Astrocyte of the hippocampus (primary cell): Measurements from ENCODE around the gene CLEC12A.
"Not testable (repeated sequence)": the region's sequence is repeated elsewhere in the genome, so short reads cannot be mapped to it uniquely, and the experiment has no call there.

Source experiments
- DNase-seq: peaks from one replicate; pipeline ENCODE4 v3.0.0; 2011; ENCODE audit warnings: low read depth, low spot score

The CLEC12A gene

DNA sequence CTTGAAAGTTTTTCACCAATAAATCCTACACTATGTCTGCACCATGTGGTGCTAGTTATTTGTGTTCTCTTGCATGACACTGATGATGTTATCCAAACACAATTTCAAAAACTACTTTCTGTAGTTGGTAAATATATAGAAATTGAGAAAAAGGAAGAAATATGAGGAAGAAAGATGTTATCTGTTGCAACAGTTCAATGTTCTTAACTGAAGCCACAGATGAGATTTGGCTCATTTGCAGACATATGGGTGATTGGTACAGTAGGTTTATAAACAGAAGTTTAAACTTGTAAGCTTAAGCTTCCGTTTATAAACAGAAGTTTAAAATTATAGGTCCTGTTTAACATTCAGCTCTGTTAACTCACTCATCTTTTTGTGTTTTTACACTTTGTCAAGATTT, at the start of gene CLEC12A:
TSS of gene CLEC12A (plus strand) at position 229 of the 400 bp plus-strand sequence. CDS start 188 bp downstream, outside the sequence.
- DNase-seq: no peak

DNA sequence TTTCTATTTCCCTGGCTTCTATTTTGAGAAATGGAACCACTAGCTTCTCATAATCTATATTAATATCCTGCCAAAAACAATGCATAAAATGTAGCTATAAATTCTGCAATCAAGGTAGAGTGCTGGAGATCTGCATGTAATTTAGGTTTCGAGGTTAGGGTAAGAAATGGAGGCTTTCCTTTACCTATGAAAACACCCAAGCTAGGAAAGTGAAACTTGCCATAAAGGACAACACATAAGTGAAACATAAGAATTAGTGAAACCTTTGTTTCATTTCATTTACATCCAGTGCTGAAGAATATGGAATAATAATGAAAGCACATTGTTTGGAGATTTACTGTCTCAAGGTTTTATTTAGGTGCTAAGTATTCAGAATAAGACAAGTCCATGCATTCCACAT, 48.8 kb upstream of the CLEC12A start:
- no peak for DNase-seq

DNA sequence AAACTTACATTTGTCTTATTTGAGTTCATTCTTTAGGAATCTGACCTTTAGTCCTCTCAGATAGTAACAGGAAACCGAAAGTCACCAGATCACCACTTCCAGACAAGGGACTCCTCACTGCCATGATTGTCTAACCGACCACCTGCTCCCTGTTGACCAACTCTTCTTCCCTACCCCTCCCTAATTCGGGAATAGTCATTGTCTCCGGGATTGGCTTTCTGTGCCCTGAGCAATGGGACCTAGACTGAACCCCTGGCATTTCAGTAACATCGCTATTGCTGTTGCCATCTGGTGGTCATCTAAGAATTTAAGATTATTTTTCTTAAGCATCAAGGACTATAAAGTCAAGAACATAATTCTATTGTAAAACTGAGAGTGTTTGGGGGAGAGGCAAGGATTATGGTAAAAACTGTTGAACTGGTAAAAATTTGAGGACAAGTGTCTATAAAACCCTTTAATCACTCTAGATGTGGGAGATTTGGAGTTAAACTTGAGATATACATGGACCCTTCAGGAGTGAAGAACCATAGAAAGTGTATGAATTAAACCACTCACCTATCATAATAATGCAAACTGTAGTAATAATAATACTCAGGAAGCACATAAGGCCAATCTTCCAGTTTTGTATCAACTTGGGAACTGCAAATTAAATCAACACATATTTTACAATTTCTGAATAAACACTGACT, 45.4 kb upstream of the CLEC12A start:
- DNase-seq: peak; percentile 45

DNA sequence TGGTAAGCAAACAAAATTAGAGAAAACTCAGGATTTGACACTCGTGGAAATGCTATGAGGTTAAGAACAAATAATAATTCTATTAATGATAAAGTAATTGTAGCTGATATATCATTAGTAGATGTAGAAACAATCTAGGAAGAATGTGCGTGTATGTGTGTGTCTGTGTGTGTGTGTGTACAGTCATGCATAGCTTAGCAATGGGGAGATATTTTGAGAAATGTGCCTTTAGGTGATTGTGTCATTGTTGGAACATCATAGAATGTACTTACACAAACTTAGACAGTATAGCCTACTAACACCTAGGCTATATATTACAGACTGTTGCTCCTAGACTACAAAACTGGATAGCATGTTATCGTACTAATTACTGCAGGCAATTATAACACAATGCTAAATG, 44.3 kb upstream of the CLEC12A start:
- no peak for DNase-seq

DNA sequence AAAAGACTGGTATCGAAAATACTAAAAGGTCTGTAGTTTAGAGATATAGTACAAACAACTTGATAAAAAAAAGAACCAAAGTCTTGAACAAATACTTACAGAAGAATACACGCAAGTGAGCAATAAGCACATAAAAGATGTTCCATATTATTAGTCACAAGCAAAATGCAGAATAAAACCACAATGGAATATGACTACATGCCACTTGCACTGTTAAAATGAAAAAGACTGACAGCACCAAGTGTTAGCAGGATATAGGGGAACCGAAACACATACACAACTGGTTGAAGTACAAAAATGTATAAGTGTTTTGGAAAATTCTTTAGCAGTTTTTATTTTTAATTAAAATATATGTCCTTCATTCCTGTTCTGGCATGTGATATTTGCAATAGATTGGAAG, 42.6 kb upstream of the CLEC12A start:
- no peak for DNase-seq

DNA sequence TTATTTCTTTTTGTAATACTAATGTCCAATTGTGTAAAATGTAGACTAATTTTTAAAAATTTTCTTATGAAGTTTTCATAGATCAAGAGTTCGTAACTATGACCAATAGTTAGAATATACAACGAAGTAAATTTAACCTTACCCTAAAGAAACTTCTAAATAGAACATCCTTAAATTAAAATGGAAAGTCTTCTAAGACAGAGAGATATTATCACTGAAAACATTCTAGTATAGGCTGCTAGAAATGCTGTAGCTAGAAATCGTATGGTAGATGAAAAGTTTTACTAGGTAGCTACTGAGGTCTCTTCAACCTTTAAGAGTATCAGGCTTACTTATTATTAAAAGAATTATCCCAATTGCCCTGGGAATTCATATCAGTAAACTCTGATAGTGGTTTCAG, 40.0 kb upstream of the CLEC12A start:
- DNase-seq: no peak

DNA sequence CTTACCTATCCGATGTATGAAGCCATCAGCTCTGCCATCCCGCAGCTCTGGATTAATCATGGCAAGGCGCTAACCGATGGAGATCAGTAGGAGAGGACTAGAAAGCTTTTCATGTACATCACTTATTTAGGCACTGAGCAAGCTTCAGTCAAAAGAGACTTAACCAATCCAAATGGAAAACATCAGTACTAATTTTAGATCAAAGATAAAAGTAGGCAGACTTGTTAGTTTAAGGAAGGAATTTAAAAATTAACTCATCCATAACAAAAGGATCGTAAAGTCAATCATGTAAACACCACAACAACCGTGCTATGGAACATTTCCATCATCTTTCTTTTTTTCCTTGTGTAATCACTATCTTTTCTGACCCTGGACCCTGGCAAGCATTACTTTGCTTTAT, 38.9 kb upstream of the CLEC12A start, which contains the start of gene CLEC2A:
TSS of gene CLEC2A (minus strand) at position 101 of the 400 bp plus-strand sequence. CDS start at position 60, 41 bp downstream.
- no peak for DNase-seq

DNA sequence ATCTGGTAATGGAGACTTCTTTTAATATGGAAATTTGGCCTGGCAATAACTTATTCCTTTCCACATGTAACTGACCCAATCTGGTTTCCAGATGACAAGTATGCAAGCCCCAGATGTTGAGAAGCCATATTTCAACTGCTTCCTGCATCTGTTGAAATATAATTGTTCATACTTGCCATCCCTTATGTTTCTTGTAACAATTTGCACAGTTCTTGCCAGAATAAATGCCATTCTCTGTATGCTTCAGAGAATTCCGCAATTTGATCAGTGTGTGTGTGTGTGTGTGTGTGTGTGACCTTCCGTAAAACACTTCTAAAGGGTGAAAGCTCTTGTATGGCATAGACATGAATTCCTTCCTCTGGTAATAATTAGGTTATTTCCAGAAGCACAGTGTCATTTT, 37.3 kb upstream of the CLEC12A start:
- no peak for DNase-seq

DNA sequence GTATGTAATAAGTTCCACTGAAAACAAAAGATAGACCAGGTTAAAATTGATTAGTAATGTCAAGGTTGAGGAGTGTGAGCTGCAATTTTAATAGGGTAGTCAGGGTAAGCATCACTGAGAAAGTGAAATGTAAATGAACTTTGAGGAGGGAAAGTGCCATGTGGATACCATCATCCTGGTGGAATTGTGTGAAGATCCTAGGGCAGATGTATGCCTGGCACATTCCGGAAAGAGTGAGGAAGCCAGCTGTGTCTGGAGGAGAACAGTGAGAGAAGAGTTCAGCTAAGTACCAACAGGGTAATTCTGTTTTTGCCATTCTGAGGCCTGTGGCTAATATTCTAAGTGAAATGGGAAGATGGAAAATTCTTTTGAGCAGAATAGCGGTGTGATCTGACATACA, 36.2 kb upstream of the CLEC12A start:
- no peak for DNase-seq

DNA sequence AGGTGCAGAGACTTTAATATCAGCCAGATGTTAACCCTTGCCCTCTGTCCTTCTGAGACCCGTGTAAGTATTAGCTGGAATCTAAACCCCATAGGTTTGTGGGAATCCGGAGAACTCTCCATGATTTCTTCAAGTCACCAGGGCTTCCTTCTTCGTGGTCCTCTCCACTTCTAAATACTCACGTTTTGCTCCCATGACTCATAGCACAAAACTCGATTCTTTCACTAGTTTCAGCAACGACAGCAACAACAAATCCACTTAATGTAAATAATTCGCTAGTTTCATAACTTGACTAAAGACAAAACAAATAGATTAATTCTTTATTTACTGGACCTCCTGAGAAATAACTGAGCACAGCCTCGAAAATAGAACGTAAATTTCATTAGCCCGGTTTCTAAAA, 34.6 kb upstream of the CLEC12A start:
- DNase-seq: no peak

DNA sequence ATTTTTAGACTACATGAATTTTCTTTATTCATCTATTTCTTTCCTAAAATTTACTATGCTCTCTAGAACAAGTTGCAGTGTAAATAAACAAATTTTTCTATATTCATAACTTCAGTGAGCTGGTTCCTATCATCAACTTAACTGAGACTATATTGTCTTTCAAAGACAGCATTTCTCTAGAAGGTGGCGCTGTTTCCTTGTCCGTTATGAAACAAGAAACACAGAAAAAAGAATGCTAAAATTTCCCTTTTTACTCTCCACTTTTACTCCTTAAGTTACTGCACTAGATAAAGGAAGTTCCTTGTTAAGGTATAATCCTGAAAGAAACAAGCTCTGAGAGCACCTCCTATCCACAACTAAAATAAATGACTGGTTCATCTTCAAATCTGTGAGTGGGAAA, 30.8 kb upstream of the CLEC12A start:
- no peak for DNase-seq

DNA sequence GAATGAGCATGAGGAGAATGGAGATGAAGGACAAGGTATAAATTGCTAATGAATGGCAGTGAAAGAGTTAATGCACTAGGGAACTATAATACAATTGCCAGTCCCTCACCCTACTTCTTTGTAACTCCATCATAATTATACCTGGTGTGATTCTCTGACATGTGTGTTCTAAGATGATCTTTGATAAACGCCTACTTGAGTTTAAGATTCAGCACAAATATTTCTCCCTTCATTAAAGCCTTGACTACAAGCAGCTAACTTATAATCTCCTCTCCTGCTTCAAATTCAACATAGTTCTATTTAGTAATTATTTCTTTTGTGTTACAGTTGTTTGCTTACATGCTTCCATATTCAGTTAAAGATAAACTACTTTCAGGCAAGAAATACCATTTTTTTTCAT, 29.4 kb upstream of the CLEC12A start:
- no peak for DNase-seq

DNA sequence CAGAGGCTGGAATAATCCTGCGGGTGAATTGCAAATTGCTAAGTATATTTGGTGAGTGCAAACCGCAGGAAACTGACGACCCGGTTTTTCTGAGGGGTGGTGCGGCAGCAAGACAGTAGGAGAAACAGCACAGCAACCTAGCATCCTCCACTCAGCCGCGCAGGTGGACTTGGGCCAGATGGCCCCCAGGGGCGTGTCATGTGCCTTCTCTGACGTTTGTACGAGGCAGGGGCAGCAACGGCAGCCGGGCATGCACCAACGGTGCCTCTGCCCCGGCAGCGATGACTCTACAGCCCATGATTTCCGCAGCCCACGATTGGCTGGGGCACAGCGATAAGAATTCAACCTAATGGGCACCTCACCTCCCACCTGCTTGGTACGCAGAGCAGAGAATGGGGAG, 28.0 kb upstream of the CLEC12A start:
- peak; percentile 4 for DNase-seq

DNA sequence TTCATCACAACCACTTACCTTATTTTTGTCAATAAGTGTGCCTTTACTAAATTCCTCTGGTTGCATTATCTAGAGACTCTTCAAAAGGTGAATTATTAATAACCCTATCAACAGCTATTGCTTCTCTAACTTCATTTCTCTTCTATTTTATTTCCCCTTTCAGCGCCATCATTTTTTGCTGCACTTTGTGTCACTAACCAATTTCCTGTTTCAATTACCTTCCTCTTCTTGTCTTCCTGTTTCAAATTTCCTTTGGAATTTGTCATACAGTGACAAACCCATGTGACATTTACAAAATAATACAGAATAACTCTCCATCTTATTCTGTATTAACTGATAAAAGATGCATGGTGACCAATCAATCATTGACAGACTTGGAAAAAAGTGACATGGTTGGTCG, 26.8 kb upstream of the CLEC12A start:
- no peak for DNase-seq

DNA sequence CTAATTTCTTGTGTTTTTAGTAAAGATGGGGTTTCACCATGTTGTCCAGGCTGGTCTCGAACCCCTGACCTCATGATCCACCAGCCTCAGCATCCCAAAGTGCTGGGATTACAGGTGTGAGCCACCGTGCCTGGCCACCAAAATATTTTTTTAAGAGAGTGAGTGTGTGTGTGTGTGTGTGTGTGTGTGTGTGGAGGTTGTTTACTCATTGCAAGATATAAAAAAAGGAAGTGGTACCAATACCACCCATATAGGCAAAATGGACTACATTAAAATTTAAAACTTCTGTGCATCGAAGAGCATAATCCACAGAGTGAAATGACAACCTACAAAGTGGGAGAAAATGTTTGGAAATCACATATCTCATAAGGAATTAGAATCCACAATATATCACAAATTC, 23.5 kb upstream of the CLEC12A start:
- DNase-seq: no peak

DNA sequence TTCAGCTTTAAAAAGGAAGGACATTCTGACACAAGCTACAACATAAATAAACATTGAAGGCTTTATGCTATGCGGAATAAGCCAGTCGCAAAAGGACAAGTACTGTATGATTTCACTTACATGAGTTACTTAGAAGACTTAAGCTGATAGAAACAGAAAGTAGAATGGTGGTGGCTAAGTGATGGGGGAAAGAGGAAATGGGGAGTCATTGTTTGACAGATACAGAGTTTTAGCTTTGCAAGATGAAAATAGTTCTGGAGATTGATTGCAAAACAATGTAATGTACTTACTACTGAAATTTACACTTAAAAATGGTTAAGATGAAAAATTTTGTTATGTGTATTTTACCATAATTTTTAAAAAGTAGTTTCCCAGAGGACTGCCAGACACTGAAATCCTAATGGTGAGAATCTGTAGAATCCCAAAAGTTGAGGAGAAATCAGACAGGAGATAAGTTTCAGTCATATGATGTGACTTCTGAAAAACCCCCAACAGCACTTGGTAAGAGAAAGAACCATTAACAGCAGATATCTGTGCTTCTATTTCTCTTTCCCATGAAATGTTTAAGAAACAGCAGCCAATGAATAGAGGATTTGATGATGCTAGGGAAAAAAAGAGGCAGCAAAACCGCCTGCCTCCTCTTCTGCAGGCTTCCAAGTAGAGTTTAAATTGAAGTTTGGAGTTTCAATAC, 22.5 kb upstream of the CLEC12A start:
- DNase-seq: no peak

DNA sequence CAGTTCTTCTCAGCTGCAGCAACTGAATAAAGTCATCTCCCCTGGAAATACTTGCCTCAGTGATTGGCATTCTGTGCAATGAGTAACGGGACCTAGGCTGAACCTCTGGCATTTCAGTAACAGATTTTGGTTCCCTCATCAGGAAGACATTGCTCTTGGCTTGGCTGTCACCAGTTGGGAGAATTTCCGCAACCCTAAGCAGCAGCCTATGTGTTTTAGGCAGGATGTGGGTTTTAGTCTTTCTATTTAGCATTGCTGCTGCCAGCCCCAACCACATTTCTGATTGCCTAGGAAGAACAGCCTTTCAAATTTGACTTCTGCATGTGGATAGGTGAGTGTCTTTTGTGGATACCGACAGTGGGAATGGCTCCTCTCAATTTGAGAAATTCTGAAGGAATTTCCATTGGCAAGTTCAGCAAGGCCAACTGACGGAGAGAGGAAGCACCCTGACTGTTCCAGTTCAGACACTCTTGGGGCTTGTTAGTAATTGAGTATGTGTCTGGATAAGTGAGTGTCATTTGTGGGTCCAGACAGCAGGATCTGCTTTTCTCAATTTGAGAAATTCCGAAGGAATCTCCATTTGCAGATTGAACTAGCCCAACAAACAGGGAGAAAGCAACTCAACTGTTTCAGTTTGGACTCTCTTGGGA, 20.1 kb upstream of the CLEC12A start:
- DNase-seq: no peak

DNA sequence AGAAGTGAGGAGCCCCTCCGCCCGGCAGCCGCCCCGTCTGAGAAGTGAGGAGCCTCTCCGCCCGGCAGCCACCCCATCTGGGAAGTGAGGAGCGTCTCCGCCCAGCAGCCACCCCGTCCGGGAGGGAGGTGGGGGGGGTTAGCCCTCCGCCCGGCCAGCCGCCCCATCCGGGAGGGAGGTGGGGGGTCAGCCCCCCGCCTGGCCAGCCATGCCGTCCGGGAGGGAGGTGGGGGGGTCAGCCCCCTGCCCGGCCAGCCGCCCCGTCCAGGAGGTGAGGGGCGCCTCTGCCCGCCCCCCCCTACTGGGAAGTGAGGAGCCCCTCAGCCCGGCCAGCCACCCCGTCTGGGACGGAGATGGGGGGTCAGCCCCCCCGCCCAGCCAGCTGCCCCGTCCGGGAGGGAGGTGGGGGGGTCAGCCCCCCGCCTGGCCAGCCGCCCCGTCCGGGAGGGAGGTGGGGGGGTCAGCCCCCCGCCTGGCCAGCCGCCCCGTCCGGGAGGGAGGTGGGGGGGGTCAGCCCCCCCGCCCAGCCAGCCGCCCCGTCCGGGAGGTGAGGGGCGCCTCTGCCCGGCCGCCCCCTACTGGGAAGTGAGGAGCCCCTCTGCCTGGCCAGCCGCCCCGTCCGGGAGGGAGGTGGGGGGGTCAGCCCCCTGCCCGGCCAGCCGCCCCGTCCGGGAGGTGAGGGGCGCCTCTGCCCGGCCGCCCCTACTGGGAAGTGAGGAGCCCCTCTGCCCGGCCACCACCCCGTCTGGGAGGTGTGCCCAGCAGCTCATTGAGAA, 18.1 kb upstream of the CLEC12A start:
- not testable (repeated sequence) for DNase-seq

DNA sequence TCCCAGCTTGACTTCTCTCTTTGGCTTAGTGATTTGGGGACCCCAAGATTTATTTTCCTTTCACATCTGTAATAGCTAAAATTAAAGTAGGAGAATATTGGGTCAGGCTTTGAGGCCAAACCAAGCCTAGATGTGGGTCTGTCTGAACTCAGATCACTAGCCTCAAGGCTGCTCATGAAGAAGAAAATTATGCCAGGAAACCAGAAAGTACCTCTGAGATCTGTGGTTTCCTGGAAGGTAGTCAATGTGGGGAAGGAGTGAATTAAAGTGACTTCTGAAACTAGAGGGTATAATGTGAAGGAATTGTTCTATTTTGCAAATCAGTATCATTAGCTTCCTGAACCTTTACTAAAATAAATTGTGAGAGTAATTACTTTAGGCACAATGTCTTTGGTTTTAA, 13.4 kb upstream of the CLEC12A start:
- DNase-seq: no peak

DNA sequence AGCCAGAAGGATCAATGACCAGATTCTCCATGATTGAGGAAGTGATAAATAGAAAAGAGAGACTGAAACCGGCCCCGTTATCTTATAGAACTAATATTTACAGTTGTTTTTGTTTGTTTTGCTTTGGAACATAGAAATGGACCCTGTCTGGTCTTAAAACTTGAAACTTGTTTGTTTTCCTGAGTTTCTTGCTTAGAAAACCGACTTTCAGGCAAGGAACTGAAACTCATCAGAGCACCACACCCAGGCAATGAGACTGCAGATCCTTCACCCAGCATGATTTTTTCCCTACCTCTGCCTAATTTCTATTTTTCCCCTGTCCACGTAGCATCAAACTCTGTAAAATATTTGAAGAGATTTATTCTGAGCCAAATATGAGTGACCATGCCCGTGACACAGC, 10.6 kb upstream of the CLEC12A start:
- no peak for DNase-seq

DNA sequence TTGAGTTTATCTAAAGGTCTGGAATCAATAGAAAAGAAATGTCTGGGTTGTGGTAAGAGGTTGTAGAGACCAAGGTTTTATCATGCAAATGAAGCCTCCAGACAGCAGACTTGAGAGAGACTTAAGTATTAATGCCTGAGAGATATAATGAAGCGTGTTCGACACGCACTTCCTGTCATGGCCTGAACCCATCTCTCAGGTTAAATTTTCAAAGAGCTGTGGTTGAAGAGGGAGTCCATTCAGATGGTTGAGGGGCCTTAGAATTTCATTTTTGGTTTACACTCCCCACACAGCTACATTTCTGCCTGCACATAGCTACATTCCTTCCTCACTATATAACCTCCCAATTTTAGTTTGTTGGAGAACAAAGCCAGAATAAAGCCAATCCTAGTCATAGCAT, 10.1 kb upstream of the CLEC12A start:
- peak; percentile 4 for DNase-seq

DNA sequence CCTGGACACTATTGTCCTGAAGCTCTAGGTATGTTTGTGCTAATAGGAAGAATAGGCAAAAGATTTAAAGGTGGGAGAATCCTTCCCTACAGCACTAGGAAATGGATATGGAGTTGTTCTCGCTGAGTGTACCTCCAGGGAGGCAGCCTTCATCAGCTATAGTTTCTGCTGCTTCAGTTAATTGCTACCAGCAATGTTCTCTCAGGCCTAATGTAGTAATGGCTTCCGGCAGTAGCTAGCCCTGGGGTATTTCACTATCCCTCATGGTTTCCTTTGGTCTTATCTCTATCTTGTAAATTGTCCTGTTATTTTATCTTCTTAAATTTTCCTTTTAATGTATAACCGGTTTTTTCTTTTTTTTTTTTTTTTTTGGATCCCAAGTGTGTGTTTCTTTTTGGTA, 9.3 kb upstream of the CLEC12A start:
- no peak for DNase-seq
